Muscle layer of duodenum (tissue), 2 donors: ENCODE results near the gene OGFOD3.

Source experiments
- H3K27ac ChIP-seq: one replicate; pipeline ENCODE4 v1.7.0; 2013; ENCODE audit warnings: mild to moderate bottlenecking, low read length
- H3K27me3 ChIP-seq: one replicate; pipeline ENCODE4 v1.7.0; 2013; ENCODE audit warnings: low read depth, mild to moderate bottlenecking, control low read depth, low read length
- H3K36me3 ChIP-seq, 2 donors: one replicate each; pipeline ENCODE4 v1.7.0; 2013; ENCODE audit warnings: low read length in 2 of 2, control low read depth in 1 of 2, mild to moderate bottlenecking in 1 of 2; ENCODE audit not compliant: insufficient read depth in 2 of 2, control insufficient read depth in 1 of 2
- H3K4me1 ChIP-seq, 2 donors: one replicate each; pipeline ENCODE4 v1.7.0; 2013; ENCODE audit warnings: low read length in 2 of 2, mild to moderate bottlenecking in 2 of 2, control low read depth in 1 of 2, moderate library complexity in 1 of 2; ENCODE audit not compliant: insufficient read depth in 2 of 2, control insufficient read depth in 1 of 2
- H3K4me3 ChIP-seq, 2 donors: one replicate each; pipeline ENCODE4 v1.7.0; 2013; ENCODE audit warnings: low read length in 2 of 2, low read depth in 1 of 2, mild to moderate bottlenecking in 1 of 2
- H3K9me3 ChIP-seq, 2 donors: one replicate each; pipeline ENCODE4 v1.7.0; 2013; ENCODE audit warnings: low read length in 2 of 2, control low read depth in 1 of 2, mild to moderate bottlenecking in 1 of 2; ENCODE audit not compliant: control insufficient read depth in 1 of 2
- donor health status: healthy.

Gene OGFOD3

GRCh38 chr17:82343560-82343959 lies 74.8 kb downstream of the OGFOD3 start:
- Histone ChIP-seq H3K9me3 (no peaks in the 10 kb centered on the region), H3K4me3 (no peak overlapping the region), H3K27me3 (no peaks in the 10 kb centered on the region), H3K4me1 (peaks cover 0 to 5% of the 10 kb centered on the region in 2 donors), H3K27ac (no peak overlapping the region), H3K36me3 (no peaks in the 10 kb centered on the region)

GRCh38 chr17:82342361-82343079 lies 75.9 kb downstream of the OGFOD3 start:
- H3K27me3 ChIP-seq: no peaks in the 10 kb centered on the region
- no peaks in the 10 kb centered on the region for H3K9me3 ChIP-seq
- H3K27ac ChIP-seq: no peak overlapping the region
- no peaks in the 10 kb centered on the region for H3K36me3 ChIP-seq
- no peak overlapping the region for H3K4me3 ChIP-seq
- H3K4me1 ChIP-seq: peaks cover 0 to 12% of the 10 kb centered on the region in 2 donors

- H3K27ac ChIP-seq: peak overlapping the region; percentile 74
- no peaks in the 10 kb centered on the region for H3K9me3 ChIP-seq
- H3K36me3 ChIP-seq: no peaks in the 10 kb centered on the region
- H3K4me1 ChIP-seq: peaks cover 0 to 19% of the 10 kb centered on the region in 2 donors
- H3K4me3 ChIP-seq: peak overlapping the region; percentile 51 to 57
- H3K27me3 ChIP-seq: no peaks in the 10 kb centered on the region
These were observed 78.5 kb downstream of the OGFOD3 start for GRCh38 chr17:82339634-82340580.
